Measurements from ENCODE around the gene AZIN2. TPM values are rescaled to one million over a fixed set of nuclear protein-coding genes. Genes with fewer than 3 reads are reported as not detected.
"Not testable (repeated sequence)": the region's sequence is repeated elsewhere in the genome, so short reads cannot be mapped to it uniquely, and the experiment has no call there.

The AZIN2 gene
- total RNA-seq, 6 donors from 2014 or later, result 1.5 to 4.8 (median 2.8) TPM

DNA sequence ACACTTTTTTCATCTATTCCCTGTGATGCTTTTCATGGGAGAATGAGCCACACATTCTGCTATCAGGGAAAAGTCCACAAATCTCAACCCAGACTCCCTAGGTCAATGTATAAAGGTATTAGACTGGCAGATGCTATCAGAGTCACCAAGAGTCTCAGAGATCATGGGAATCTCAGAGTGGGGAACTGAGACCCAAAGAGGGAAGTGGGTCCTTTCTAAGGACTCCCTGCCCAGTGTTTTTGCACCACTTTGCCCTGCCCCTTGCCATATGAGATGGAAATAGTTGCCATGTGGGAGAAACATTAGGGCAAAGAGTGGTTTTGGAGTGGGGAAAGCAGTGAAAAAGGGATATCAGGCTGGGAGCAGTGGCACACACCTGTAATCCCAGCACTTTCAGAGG is 19.1 kb upstream of the AZIN2 start:
- Histone ChIP-seq H3K9me3 (peaks cover 12 to 44% (median 30%) of the 10 kb centered on the region in 4 donors), H3K27ac (no peak overlapping the region), H3K27me3 (no peaks in the 10 kb centered on the region), H3K36me3 (no peaks in the 10 kb centered on the region), H3K4me3 (no peak overlapping the region), H3K4me1 (no peaks in the 10 kb centered on the region)
- ATAC-seq (ENCODE audit: low FRiP score in 2 of 2) (no peak), DNase-seq (no peak)
- no peak for TF ChIP-seq POLR2A (IDR thresholded peaks at IDR 0.05)

- H3K27me3 ChIP-seq; H3K4me1 ChIP-seq; ATAC-seq (ENCODE audit: low FRiP score in 2 of 2); H3K36me3 ChIP-seq; H3K27ac ChIP-seq; H3K4me3 ChIP-seq; DNase-seq: not testable (repeated sequence)
- H3K9me3 ChIP-seq, result peaks cover 12 to 44% (median 30%) of the 10 kb centered on the region in 4 donors
- 90 to 93% methylated on average over 9 of the region's 9 CpGs for WGBS, 2 donors
Measured at GRCh38 chr1:33064284-33064683, 16.7 kb upstream of the AZIN2 start.

- no peaks in the 10 kb centered on the region for H3K4me1 ChIP-seq
- peaks cover 12 to 44% (median 30%) of the 10 kb centered on the region in 4 donors for H3K9me3 ChIP-seq
- no peak overlapping the region for H3K4me3 ChIP-seq
- WGBS, 2 donors, result 87 to 94% methylated on average over 10 of the region's 10 CpGs
- no peak overlapping the region for H3K27ac ChIP-seq
- ATAC-seq (ENCODE audit: low FRiP score in 2 of 2), result no peak
- H3K27me3 ChIP-seq, result no peaks in the 10 kb centered on the region
- H3K36me3 ChIP-seq, result no peaks in the 10 kb centered on the region
- no peak for DNase-seq
- TF ChIP-seq POLR2A (IDR thresholded peaks at IDR 0.05), result no peak
- TF ChIP-seq, protein P1, sequence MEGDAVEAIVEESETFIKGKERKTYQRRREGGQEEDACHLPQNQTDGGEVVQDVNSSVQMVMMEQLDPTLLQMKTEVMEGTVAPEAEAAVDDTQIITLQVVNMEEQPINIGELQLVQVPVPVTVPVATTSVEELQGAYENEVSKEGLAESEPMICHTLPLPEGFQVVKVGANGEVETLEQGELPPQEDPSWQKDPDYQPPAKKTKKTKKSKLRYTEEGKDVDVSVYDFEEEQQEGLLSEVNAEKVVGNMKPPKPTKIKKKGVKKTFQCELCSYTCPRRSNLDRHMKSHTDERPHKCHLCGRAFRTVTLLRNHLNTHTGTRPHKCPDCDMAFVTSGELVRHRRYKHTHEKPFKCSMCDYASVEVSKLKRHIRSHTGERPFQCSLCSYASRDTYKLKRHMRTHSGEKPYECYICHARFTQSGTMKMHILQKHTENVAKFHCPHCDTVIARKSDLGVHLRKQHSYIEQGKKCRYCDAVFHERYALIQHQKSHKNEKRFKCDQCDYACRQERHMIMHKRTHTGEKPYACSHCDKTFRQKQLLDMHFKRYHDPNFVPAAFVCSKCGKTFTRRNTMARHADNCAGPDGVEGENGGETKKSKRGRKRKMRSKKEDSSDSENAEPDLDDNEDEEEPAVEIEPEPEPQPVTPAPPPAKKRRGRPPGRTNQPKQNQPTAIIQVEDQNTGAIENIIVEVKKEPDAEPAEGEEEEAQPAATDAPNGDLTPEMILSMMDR (IDR thresholded peaks at IDR 0.05), result no peak
- no peak for TF ChIP-seq EP300 (IDR thresholded peaks at IDR 0.05)
Measured at GRCh38 chr1:33065301-33065700, 15.7 kb upstream of the AZIN2 start.

DNA sequence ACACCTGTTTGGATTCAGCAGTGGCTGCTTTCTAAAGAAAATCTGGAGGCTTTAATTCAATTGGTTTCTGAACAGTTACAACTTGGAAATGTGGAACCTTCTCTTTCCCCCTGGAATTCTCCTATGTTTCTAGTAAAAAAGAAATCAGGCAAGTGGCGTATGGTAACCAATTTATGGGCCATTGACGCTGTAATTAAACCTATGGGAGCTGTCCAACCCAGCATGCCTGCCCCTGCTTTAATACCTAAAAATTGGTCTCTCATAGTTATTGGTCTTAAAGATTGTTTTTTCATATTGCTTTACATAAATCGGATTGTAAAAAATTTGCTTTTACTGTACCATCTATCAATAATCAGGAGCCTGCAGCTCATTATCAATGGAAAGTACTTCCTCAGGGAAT is 14.5 kb upstream of the AZIN2 start:
- 90 to 98% methylated on average over 3 of the region's 3 CpGs for WGBS, 2 donors
- peaks cover 12 to 44% (median 30%) of the 10 kb centered on the region in 4 donors for H3K9me3 ChIP-seq
- not testable (repeated sequence) for H3K4me1 ChIP-seq; H3K4me3 ChIP-seq; DNase-seq; ATAC-seq (ENCODE audit: low FRiP score in 2 of 2); H3K27me3 ChIP-seq; H3K36me3 ChIP-seq; H3K27ac ChIP-seq

DNA sequence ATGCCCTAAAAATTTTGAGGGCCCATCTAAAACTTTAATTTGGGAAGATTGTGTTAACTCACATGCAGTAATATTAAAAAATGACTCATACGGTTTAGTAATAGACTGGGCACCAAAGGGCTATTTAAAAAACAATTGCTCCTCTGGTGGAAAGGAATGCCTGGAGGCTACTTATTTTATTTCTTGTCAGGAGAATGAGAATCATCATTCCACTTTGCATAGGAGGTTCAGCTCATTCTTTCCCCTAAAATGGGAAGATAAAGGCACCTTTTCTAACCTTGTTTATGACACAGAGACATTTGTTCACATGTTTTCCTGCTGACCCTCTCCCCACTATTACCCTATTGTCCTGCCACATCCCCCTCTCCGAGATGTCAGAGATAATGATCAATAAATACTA is 12.8 kb upstream of the AZIN2 start:
- H3K27ac ChIP-seq; DNase-seq; H3K4me1 ChIP-seq; H3K4me3 ChIP-seq; ATAC-seq (ENCODE audit: low FRiP score in 2 of 2); H3K36me3 ChIP-seq; H3K27me3 ChIP-seq: not testable (repeated sequence)
- 41 to 48% methylated on average over 2 of the region's 2 CpGs for WGBS, 2 donors
- H3K9me3 ChIP-seq, result peaks cover 12 to 32% (median 27%) of the 10 kb centered on the region in 4 donors

DNA sequence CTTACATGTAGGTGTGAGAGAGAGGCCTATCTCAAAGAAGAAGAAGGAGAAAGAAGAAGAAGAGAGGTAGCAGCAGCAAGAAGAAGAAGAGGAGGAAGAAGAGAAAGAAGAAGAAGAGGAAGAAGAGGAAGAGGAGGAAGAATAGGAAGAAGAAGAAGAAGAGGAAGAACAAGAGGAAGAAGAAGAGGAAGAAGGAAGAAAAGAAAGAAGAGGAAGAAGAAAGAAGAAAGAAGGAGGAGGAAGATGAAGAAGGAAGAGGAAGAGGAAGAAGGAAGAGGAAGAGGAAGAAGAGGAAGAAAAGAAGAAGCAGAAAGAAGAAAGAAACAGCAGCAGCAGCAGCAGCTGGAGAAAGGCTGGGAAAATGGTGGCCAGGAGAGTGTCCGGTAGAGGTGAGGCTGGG is 10.3 kb upstream of the AZIN2 start:
- TF ChIP-seq POLR2A (IDR thresholded peaks at IDR 0.05) (no peak), POLR2AphosphoS5 (IDR thresholded peaks at IDR 0.05) (no peak), EP300 (IDR thresholded peaks at IDR 0.05) (no peak)
- TF ChIP-seq, protein P1 (IDR thresholded peaks at IDR 0.05), result no peak
- DNase-seq (no peak), ATAC-seq (ENCODE audit: low FRiP score in 2 of 2) (no peak)
- Histone ChIP-seq H3K9me3 (peaks cover 0 to 7% (median 3%) of the 10 kb centered on the region in 4 donors), H3K27me3 (no peaks in the 10 kb centered on the region), H3K27ac (no peak overlapping the region), H3K4me3 (no peak overlapping the region), H3K4me1 (no peaks in the 10 kb centered on the region), H3K36me3 (no peaks in the 10 kb centered on the region)
- 88 to 91% methylated on average over 1 of the region's 1 CpG for WGBS, 2 donors

DNA sequence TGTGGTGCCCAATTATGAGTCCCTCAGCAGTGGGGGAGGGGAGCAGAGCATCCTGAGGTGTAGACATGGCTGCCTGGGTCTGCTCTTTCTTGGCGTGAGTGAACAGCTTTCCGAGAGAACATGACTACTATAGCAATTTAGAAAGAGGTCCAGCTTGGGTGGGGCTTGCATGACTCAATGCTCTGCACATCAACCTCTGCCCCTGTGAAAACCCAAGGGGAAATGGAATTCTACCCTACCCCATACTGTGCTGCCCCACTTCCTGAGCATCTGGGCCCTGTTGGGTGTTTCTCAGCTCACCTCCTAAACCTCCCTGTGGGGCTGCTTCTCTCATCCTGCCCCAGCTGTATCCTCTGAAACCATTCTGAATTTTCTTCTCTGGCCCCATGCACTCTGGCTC is 8.2 kb upstream of the AZIN2 start:
- 70 to 81% methylated on average over 2 of the region's 2 CpGs for WGBS, 2 donors
- Histone ChIP-seq H3K36me3 (no peaks in the 10 kb centered on the region), H3K9me3 (no peaks in the 10 kb centered on the region), H3K4me1 (no peaks in the 10 kb centered on the region), H3K27me3 (no peaks in the 10 kb centered on the region), H3K27ac (no peak overlapping the region), H3K4me3 (no peak overlapping the region)
- no peak for DNase-seq
- ATAC-seq (ENCODE audit: low FRiP score in 2 of 2), result peak in 1 of 2 donors; percentile 92
- no peak for TF ChIP-seq EP300 (IDR thresholded peaks at IDR 0.05)
- no peak for TF ChIP-seq POLR2A (IDR thresholded peaks at IDR 0.05)
- TF ChIP-seq POLR2AphosphoS5 (IDR thresholded peaks at IDR 0.05), result no peak
- TF ChIP-seq, protein P1 (IDR thresholded peaks at IDR 0.05), result no peak

Data from upper lobe of left lung (tissue), 6 donors.